ENCODE measurements around the gene RAB27A. TPM values are rescaled to one million over a fixed set of nuclear protein-coding genes. Genes with fewer than 3 reads are reported as not detected.
"Not testable (repeated sequence)": the region's sequence is repeated elsewhere in the genome, so short reads cannot be mapped to it uniquely, and the experiment has no call there.

Gene RAB27A
- total RNA-seq, 4 donors from 2014 or later: 6.5 to 14.9 (median 8.3) TPM

- H3K27ac ChIP-seq: no peak overlapping the region
- no peak overlapping the region for H3K4me3 ChIP-seq
- no peaks in the 10 kb centered on the region for H3K9me3 ChIP-seq
- TF ChIP-seq POLR2A (IDR thresholded peaks at IDR 0.05) (no peak), CTCF (IDR thresholded peaks at IDR 0.05) (no peak), EP300 (IDR thresholded peaks at IDR 0.05) (no peak)
- H3K27me3 ChIP-seq: no peaks in the 10 kb centered on the region
- H3K4me1 ChIP-seq: peaks cover 0 to 11% (median 2%) of the 10 kb centered on the region in 4 donors
- 91 to 94% methylated on average over 8 of the region's 8 CpGs for WGBS, 2 donors
- H3K36me3 ChIP-seq: no peaks in the 10 kb centered on the region
- no peak for DNase-seq (ENCODE audit: low spot score in 2 of 2)
These were observed 1.5 kb downstream of the RAB27A start for GRCh38 chr15:55288006-55288717.

GRCh38 chr15:55286442-55287189, 3.0 kb downstream of the RAB27A start:
- DNase-seq (ENCODE audit: low spot score in 2 of 2): not testable (repeated sequence)
- peaks cover 0 to 11% (median 4%) of the 10 kb centered on the region in 4 donors for H3K4me1 ChIP-seq
- 97% methylated on average over 10 of the region's 10 CpGs for WGBS, 2 donors

GRCh38 chr15:55284426-55284825, 5.2 kb downstream of the RAB27A start:
- TF ChIP-seq EP300 (IDR thresholded peaks at IDR 0.05): no peak
- no peak for TF ChIP-seq CTCF (IDR thresholded peaks at IDR 0.05)
- TF ChIP-seq POLR2A (IDR thresholded peaks at IDR 0.05): no peak
- H3K4me1 ChIP-seq: peaks cover 0 to 7% (median 2%) of the 10 kb centered on the region in 4 donors
- H3K4me3 ChIP-seq: no peak overlapping the region
- H3K27me3 ChIP-seq: no peaks in the 10 kb centered on the region
- H3K36me3 ChIP-seq: no peaks in the 10 kb centered on the region
- no peak overlapping the region for H3K27ac ChIP-seq
- WGBS, 2 donors: 72 to 82% methylated on average over 1 of the region's 1 CpG
- H3K9me3 ChIP-seq: no peaks in the 10 kb centered on the region
- DNase-seq (ENCODE audit: low spot score in 2 of 2): no peak

More at GRCh38 chr15:55286442-55287189, 3.0 kb downstream of the RAB27A start:
- H3K27me3 ChIP-seq, H3K27ac ChIP-seq, H3K4me3 ChIP-seq, H3K36me3 ChIP-seq, H3K9me3 ChIP-seq: not testable (repeated sequence)

GRCh38 chr15:55283379-55284147, 6.0 kb downstream of the RAB27A start:
- DNase-seq (ENCODE audit: low spot score in 2 of 2): no peak
- no peak overlapping the region for H3K27ac ChIP-seq
- H3K4me1 ChIP-seq: peaks cover 0 to 3% (median 0%) of the 10 kb centered on the region in 4 donors
- TF ChIP-seq POLR2A (IDR thresholded peaks at IDR 0.05) (no peak), CTCF (IDR thresholded peaks at IDR 0.05) (no peak), EP300 (IDR thresholded peaks at IDR 0.05) (no peak)
- H3K4me3 ChIP-seq: no peak overlapping the region
- H3K9me3 ChIP-seq: no peaks in the 10 kb centered on the region
- H3K27me3 ChIP-seq: no peaks in the 10 kb centered on the region
- 75 to 92% methylated on average over 6 of the region's 6 CpGs for WGBS, 2 donors
- no peaks in the 10 kb centered on the region for H3K36me3 ChIP-seq

GRCh38 chr15:55282284-55282833, 7.3 kb downstream of the RAB27A start:
- no peaks in the 10 kb centered on the region for H3K27me3 ChIP-seq
- H3K9me3 ChIP-seq: no peaks in the 10 kb centered on the region
- TF ChIP-seq EP300 (IDR thresholded peaks at IDR 0.05): no peak
- no peak for TF ChIP-seq CTCF (IDR thresholded peaks at IDR 0.05)
- TF ChIP-seq POLR2A (IDR thresholded peaks at IDR 0.05): no peak
- H3K36me3 ChIP-seq: no peaks in the 10 kb centered on the region
- no peak overlapping the region for H3K4me3 ChIP-seq
- H3K27ac ChIP-seq: peak overlapping the region in 1 of 4 donors; percentile 7
- DNase-seq (ENCODE audit: low spot score in 2 of 2): no peak
- 61 to 69% methylated on average over 5 of the region's 5 CpGs for WGBS, 2 donors
- peaks cover 0 to 3% (median 0%) of the 10 kb centered on the region in 4 donors for H3K4me1 ChIP-seq

All from tibial nerve (tissue), 4 donors.